Natural killer cell (primary cell): ENCODE results near the gene CCDC97. TPM values are rescaled to one million over a fixed set of nuclear protein-coding genes. Genes with fewer than 3 reads are reported as not detected.

ENCODE experiments used
- ATAC-seq, 3 donors: fragments of 150-1000 bp in 2 of 3; fragments of 200-7000 bp in 1 of 3; cut with Tn5 transposase; 1 replicate in 1 of 3; 2 replicates in 2 of 3; pipeline ENCODE4 v1.10.0; 2021; ENCODE audit warnings: mild to moderate bottlenecking in 2 of 3, moderate library complexity in 2 of 3
- DNase-seq, 2 donors: peaks; one replicate each; pipeline versions ENCODE4 v3.0.0 to v3.0.0-alpha.2; 2013 to 2021; ENCODE audit warnings: mixed read lengths in 1 of 2
- H3K27ac ChIP-seq: one replicate; pipeline ENCODE4 v1.5.1; 2013; ENCODE audit warnings: mild to moderate bottlenecking, low read length
- H3K27me3 ChIP-seq: one replicate; pipeline ENCODE4 v1.6.1; 2013; ENCODE audit warnings: low read length; ENCODE audit not compliant: control insufficient read depth, insufficient read depth
- H3K36me3 ChIP-seq: one replicate; pipeline ENCODE4 v1.6.1; 2013; ENCODE audit warnings: low read length; ENCODE audit not compliant: control insufficient read depth, insufficient read depth
- H3K4me1 ChIP-seq: one replicate; pipeline ENCODE4 v1.6.1; 2013; ENCODE audit warnings: low read length; ENCODE audit not compliant: control insufficient read depth, insufficient read depth
- H3K4me3 ChIP-seq: one replicate; pipeline ENCODE4 v1.5.1; 2013; ENCODE audit warnings: low read length
- H3K9me3 ChIP-seq: one replicate; pipeline ENCODE4 v1.6.1; 2013; ENCODE audit warnings: low read length; ENCODE audit not compliant: control insufficient read depth, insufficient read depth
- H3K27ac Mint-ChIP-seq, 2 donors: one replicate each; pipeline ENCODE4 v1.8.0; 2022; ENCODE audit warnings: mild to moderate bottlenecking in 2 of 2, mixed read lengths in 2 of 2, moderate library complexity in 1 of 2
- H3K27me3 Mint-ChIP-seq, 2 donors: one replicate each; pipeline ENCODE4 v1.8.0; 2022; ENCODE audit warnings: low read depth in 2 of 2, mixed read lengths in 2 of 2
- H3K36me3 Mint-ChIP-seq: one replicate; pipeline ENCODE4 v1.8.0; 2022; ENCODE audit warnings: mixed read lengths
- H3K4me1 Mint-ChIP-seq, 2 donors: one replicate each; pipeline ENCODE4 v1.8.0; 2022; ENCODE audit warnings: mixed read lengths in 2 of 2
- H3K4me3 Mint-ChIP-seq: one replicate; pipeline ENCODE4 v1.8.0; 2022; ENCODE audit warnings: mild to moderate bottlenecking, moderate library complexity, mixed read lengths
- H3K9me3 Mint-ChIP-seq, 2 donors: one replicate each; pipeline ENCODE4 v1.8.0; 2022; ENCODE audit warnings: mixed read lengths in 2 of 2
- WGBS: methylation state at CpG from one replicate; pipeline ENCODE4 v1.1.7; 2013; ENCODE audit warnings: missing lambda C conversion rate; ENCODE audit not compliant: insufficient coverage; 5-methylcytosine and 5-hydroxymethylcytosine counted together
- intact Hi-C: fragments of 100-400 bp; cut with micrococcal nuclease; formaldehyde crosslinking; loops from one replicate; pipeline ENCODE4 v1.14.2; 2022
- total RNA-seq, 4 donors: library from RNA; stranded (reverse); fragments of 120-200 nt in 1 of 4; gene quantifications; one replicate each; pipeline versions ENCODE4 v1.2.3 to v1.2.4, GENCODE V29; 2013 to 2022
- TF ChIP-seq, protein P1 (sequence below): fragments of 200-600 bp; IDR thresholded peaks from one replicate; pipeline ENCODE4 v1.8.0; 2022; ENCODE audit warnings: antibody characterized with exemption

CCDC97 gene
- total RNA-seq, 3 donors from 2014 or later (not counting 1 experiment from before 2014, with no cell fraction given): 41.1 to 44.3 (median 44.0) TPM

DNA sequence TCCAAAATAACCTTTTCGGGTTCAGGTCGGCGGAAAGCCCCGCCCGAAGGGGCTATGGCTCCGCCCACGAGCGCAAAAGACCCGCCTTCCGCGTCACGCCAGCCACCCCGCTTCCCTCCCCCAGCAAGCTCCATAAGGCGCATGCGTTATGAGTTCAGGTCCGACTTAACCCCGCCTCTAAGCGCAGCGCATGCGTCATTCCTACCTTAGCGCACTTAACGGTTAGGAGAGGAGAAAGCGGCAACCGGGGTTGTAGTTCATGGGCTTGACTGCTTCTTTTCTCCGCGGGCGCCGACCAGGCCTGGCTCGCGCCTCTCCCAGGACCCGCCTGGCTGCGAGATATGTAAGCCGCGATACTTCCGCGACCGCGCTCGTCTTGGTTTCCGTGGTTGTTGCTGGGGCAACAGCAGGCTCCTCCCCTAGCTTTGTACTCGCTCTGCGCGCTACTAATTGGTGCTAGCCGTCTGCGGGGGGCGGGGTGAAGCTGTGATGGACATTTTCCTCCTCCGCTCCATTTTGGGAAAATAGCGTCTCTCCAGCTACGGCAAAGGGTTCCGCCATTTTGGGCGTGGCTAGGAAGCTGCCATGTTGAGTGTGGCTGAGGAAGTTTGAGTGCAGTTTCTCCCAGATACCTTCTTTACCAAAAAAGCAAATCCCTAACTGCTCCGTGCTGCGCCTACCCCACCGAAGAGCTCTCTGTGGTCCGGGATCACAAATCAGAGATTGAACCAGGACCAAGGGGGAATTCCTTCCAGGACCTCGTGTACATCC is 54.0 kb downstream of the CCDC97 start, which contains the start of gene B9D2:
Gene B9D2, minus strand, starts transcription at position 397 of the 771 bp plus-strand sequence. CDS start 630 bp downstream, outside the sequence.
- ATAC-seq (peak; percentile 89 to 97 (median 92)), DNase-seq (peak; percentile 96 to 99)
- under 1% methylated on average over 54 of the region's 56 CpGs for WGBS
- no peaks in the 10 kb centered on the region for H3K27me3 ChIP-seq
- intact Hi-C loops: loop anchor here (1.0 kb wide), 3 partner anchors 10 to 101 kb away; partner anchors contain the start of genes BCKDHA and EXOSC5
- no peaks in the 10 kb centered on the region for H3K27me3 Mint-ChIP-seq
- no peaks in the 10 kb centered on the region for H3K36me3 Mint-ChIP-seq
- H3K9me3 ChIP-seq: no peaks in the 10 kb centered on the region
- peaks cover 18% of the 10 kb centered on the region for H3K4me1 ChIP-seq
- TF ChIP-seq, protein P1, sequence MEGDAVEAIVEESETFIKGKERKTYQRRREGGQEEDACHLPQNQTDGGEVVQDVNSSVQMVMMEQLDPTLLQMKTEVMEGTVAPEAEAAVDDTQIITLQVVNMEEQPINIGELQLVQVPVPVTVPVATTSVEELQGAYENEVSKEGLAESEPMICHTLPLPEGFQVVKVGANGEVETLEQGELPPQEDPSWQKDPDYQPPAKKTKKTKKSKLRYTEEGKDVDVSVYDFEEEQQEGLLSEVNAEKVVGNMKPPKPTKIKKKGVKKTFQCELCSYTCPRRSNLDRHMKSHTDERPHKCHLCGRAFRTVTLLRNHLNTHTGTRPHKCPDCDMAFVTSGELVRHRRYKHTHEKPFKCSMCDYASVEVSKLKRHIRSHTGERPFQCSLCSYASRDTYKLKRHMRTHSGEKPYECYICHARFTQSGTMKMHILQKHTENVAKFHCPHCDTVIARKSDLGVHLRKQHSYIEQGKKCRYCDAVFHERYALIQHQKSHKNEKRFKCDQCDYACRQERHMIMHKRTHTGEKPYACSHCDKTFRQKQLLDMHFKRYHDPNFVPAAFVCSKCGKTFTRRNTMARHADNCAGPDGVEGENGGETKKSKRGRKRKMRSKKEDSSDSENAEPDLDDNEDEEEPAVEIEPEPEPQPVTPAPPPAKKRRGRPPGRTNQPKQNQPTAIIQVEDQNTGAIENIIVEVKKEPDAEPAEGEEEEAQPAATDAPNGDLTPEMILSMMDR: no peak
- H3K4me1 Mint-ChIP-seq: peaks cover 17 to 22% of the 10 kb centered on the region in 2 donors
- no peaks in the 10 kb centered on the region for H3K9me3 Mint-ChIP-seq
- H3K4me3 ChIP-seq: peak within 1 kb of the TSS; percentile 93
- H3K36me3 ChIP-seq: peaks cover 2% of the 10 kb centered on the region
- peak within 1 kb of the TSS; percentile 89 for H3K4me3 Mint-ChIP-seq
- peak within 1 kb of the TSS; percentile 98 for H3K27ac Mint-ChIP-seq
- peak within 1 kb of the TSS; percentile 99 for H3K27ac ChIP-seq

DNA sequence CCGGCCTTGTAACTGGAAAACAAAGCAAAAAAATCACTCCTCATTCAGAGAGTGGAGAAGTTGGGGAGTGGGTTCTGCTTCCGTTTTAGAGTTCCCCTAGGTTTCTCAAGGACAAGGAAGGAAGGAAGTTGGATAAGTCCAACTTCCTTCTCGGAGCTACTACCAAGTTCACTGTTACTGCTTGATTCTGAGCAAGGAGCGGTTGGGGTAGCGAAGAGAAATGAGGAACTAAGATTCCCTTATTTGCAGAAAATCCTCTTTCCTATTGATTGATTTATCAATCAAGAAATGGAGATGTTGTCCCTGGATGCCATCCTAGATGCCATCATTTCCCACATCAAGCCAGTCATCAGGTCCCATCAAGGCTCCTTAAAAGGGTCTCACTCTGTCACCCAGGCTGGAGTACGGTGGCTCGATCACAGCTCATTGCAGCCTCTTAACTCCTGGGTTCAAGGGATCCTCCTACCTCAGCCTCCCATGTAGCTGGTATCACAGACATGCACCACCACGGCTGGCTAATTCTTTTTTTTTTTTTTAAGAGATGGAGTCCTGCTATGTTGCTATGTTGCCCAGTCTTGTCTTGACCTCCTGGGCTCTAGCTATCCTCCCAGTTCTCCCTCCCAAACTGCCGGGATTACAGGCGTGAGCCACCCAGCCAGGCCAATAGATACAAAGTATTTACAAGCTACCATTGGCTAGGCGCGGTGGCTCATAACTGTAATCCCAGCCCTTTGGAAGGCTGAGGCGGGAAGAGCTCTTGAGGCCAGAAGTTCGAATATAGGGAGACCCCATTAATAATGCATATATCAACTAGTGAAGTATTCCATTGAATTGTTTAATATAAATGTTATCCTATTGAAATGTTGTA is 54.8 kb downstream of the CCDC97 start:
- no peaks in the 10 kb centered on the region for H3K36me3 Mint-ChIP-seq
- no peaks in the 10 kb centered on the region for H3K27me3 Mint-ChIP-seq
- TF ChIP-seq, protein P1: no peak
- H3K9me3 Mint-ChIP-seq: no peaks in the 10 kb centered on the region
- peaks cover 2% of the 10 kb centered on the region for H3K36me3 ChIP-seq
- no peaks in the 10 kb centered on the region for H3K27me3 ChIP-seq
- H3K4me3 Mint-ChIP-seq: peak overlapping the region; percentile 89
- ATAC-seq: no peak
- peaks cover 18% of the 10 kb centered on the region for H3K4me1 ChIP-seq
- intact Hi-C loops: loop anchor here (1.0 kb wide), 3 partner anchors 10 to 101 kb away; partner anchors contain the start of genes BCKDHA and EXOSC5
- peak overlapping the region; percentile 98 for H3K27ac Mint-ChIP-seq
- no peak for DNase-seq
- no peaks in the 10 kb centered on the region for H3K9me3 ChIP-seq
- H3K27ac ChIP-seq: peak overlapping the region; percentile 99
- WGBS: 87% methylated on average over 10 of the region's 14 CpGs
- peak overlapping the region; percentile 93 for H3K4me3 ChIP-seq
- peaks cover 17 to 22% of the 10 kb centered on the region in 2 donors for H3K4me1 Mint-ChIP-seq

DNA sequence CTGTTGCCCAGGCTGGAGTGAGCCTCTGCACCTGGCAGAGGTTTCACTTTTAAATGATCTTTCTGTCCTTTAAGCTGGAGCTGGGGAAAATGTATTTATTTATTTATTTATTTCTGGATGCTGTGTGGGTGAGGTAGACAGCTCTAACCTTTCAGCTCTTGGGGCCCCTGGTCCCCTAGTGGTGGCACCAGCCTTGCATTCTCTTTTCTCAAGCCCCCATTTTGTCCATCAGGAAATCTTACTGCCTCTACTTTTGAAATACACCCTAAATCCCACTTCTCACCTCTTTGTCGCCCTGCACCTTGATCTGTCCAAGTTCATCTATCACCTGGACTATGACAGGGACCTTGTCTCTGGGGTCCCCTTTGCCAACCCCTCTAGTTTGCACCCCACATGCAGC is 56.1 kb downstream of the CCDC97 start:
- Mint-ChIP-seq H3K4me3 (peak overlapping the region; percentile 60), H3K27me3 (no peaks in the 10 kb centered on the region), H3K4me1 (peaks cover 17 to 23% of the 10 kb centered on the region in 2 donors), H3K9me3 (no peaks in the 10 kb centered on the region), H3K36me3 (no peaks in the 10 kb centered on the region), H3K27ac (peak overlapping the region in 1 of 2 donors; percentile 36)
- no peaks in the 10 kb centered on the region for H3K9me3 ChIP-seq
- TF ChIP-seq, protein P1: no peak
- H3K4me3 ChIP-seq: no peak overlapping the region
- no peaks in the 10 kb centered on the region for H3K27me3 ChIP-seq
- H3K27ac ChIP-seq: no peak overlapping the region
- ATAC-seq (no peak), DNase-seq (peak in 1 of 2 donors; percentile 42)
- intact Hi-C loops: no loop called here
- 94% methylated on average over 1 of the region's 1 CpG for WGBS
- no peaks in the 10 kb centered on the region for H3K36me3 ChIP-seq
- H3K4me1 ChIP-seq: peaks cover 18% of the 10 kb centered on the region
